ENCODE data around the gene ARFRP1. TPM values are rescaled to one million over a fixed set of nuclear protein-coding genes. Genes with fewer than 3 reads are reported as not detected.
"Not testable (repeated sequence)": the region's sequence is repeated elsewhere in the genome, so short reads cannot be mapped to it uniquely, and the experiment has no call there.

ARFRP1 gene
- total and polyA plus RNA-seq, 2 of the 13 experiments (the other 11 are each of a cell fraction or from before 2014, with no cell fraction given) = 32.0 to 51.1 TPM

DNA sequence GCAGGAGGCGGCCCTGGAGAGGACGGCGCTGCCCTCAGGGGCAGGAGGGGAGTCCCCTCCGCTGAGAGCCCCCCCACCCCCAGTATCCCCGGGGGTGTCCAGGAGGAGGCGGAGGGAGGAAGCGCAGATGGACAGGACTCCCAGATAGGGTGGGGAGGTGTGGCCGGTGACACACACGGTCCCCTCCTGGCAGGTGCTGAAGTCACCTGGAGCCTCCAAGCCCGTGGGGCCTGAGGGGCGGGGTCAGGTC, 55.9 kb downstream of the ARFRP1 start (continued):
- TF ChIP-seq, protein P1, sequence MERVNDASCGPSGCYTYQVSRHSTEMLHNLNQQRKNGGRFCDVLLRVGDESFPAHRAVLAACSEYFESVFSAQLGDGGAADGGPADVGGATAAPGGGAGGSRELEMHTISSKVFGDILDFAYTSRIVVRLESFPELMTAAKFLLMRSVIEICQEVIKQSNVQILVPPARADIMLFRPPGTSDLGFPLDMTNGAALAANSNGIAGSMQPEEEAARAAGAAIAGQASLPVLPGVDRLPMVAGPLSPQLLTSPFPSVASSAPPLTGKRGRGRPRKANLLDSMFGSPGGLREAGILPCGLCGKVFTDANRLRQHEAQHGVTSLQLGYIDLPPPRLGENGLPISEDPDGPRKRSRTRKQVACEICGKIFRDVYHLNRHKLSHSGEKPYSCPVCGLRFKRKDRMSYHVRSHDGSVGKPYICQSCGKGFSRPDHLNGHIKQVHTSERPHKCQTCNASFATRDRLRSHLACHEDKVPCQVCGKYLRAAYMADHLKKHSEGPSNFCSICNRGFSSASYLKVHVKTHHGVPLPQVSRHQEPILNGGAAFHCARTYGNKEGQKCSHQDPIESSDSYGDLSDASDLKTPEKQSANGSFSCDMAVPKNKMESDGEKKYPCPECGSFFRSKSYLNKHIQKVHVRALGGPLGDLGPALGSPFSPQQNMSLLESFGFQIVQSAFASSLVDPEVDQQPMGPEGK (CRISPR knock-in tag; IDR thresholded peaks at IDR 0.05) = peak; percentile 81
- TF ChIP-seq NR2F1 (CRISPR knock-in tag; IDR thresholded peaks at IDR 0.05) (no peak), ZNF792 (CRISPR knock-in tag; IDR thresholded peaks at IDR 0.05) (0 out of 2 replicates have a peak, but pooled peaks have one; percentile 21), ZNF572 (CRISPR knock-in tag; IDR thresholded peaks at IDR 0.05) (peak; percentile 95), ZNF614 (CRISPR knock-in tag; IDR thresholded peaks at IDR 0.05; ENCODE audit: borderline replicate concordance) (0 out of 2 replicates have a peak, but pooled peaks have one; percentile 5), ZNF569 (CRISPR knock-in tag; IDR thresholded peaks at IDR 0.05; ENCODE audit: borderline replicate concordance) (0 out of 2 replicates have a peak, but pooled peaks have one; percentile 48), GTF3A (CRISPR knock-in tag; conservative IDR thresholded peaks at IDR 0.05) (0 out of 2 replicates have a peak, but pooled peaks have one; percentile 59), TAF15 (IDR thresholded peaks at IDR 0.05; ENCODE audit: low read depth, low read length, poor library complexity, severe bottlenecking) (peak; percentile 22), ZNF672 (CRISPR knock-in tag; IDR thresholded peaks at IDR 0.05) (peak; percentile 7; the same call in 1 of the 2 replicates), SIN3A (IDR thresholded peaks at IDR 0.05; ENCODE audit: borderline replicate concordance, low read depth, low read length) (no peak), ZNF720 (CRISPR knock-in tag; IDR thresholded peaks at IDR 0.05) (no peak), MAFG (CRISPR knock-in tag; IDR thresholded peaks at IDR 0.05) (peak; percentile 51; the same call in 1 of the 2 replicates)
- TF ChIP-seq, protein P2, sequence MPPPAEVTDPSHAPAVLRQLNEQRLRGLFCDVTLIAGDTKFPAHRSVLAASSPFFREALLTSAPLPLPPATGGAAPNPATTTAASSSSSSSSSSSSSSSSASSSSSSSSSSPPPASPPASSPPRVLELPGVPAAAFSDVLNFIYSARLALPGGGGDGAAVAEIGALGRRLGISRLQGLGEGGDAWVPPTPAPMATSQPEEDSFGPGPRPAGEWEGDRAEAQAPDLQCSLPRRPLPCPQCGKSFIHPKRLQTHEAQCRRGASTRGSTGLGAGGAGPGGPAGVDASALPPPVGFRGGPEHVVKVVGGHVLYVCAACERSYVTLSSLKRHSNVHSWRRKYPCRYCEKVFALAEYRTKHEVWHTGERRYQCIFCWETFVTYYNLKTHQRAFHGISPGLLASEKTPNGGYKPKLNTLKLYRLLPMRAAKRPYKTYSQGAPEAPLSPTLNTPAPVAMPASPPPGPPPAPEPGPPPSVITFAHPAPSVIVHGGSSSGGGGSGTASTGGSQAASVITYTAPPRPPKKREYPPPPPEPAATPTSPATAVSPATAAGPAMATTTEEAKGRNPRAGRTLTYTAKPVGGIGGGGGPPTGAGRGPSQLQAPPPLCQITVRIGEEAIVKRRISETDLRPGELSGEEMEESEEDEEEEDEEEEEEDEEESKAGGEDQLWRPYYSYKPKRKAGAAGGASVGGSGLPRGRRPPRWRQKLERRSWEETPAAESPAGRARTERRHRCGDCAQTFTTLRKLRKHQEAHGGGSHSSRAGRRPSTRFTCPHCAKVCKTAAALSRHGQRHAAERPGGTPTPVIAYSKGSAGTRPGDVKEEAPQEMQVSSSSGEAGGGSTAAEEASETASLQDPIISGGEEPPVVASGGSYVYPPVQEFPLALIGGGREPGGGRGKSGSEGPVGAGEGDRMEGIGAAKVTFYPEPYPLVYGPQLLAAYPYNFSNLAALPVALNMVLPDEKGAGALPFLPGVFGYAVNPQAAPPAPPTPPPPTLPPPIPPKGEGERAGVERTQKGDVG (CRISPR knock-in tag; IDR thresholded peaks at IDR 0.05; ENCODE audit: borderline replicate concordance) = peak; percentile 52; the same call in 1 of the 2 replicates
- TF ChIP-seq, protein P3, sequence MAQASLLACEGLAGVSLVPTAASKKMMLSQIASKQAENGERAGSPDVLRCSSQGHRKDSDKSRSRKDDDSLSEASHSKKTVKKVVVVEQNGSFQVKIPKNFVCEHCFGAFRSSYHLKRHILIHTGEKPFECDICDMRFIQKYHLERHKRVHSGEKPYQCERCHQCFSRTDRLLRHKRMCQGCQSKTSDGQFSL (CRISPR knock-in tag; IDR thresholded peaks at IDR 0.05) = 0 out of 2 replicates have a peak, but pooled peaks have one; percentile 28
- TF ChIP-seq, protein P4, sequence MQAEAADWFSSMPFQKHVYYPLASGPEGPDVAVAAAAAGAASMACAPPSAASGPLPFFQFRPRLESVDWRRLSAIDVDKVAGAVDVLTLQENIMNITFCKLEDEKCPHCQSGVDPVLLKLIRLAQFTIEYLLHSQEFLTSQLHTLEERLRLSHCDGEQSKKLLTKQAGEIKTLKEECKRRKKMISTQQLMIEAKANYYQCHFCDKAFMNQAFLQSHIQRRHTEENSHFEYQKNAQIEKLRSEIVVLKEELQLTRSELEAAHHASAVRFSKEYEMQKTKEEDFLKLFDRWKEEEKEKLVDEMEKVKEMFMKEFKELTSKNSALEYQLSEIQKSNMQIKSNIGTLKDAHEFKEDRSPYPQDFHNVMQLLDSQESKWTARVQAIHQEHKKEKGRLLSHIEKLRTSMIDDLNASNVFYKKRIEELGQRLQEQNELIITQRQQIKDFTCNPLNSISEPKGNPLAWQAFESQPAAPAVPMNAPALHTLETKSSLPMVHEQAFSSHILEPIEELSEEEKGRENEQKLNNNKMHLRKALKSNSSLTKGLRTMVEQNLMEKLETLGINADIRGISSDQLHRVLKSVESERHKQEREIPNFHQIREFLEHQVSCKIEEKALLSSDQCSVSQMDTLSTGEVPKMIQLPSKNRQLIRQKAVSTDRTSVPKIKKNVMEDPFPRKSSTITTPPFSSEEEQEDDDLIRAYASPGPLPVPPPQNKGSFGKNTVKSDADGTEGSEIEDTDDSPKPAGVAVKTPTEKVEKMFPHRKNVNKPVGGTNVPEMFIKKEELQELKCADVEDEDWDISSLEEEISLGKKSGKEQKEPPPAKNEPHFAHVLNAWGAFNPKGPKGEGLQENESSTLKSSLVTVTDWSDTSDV (CRISPR knock-in tag; IDR thresholded peaks at IDR 0.05) = no peak

DNA sequence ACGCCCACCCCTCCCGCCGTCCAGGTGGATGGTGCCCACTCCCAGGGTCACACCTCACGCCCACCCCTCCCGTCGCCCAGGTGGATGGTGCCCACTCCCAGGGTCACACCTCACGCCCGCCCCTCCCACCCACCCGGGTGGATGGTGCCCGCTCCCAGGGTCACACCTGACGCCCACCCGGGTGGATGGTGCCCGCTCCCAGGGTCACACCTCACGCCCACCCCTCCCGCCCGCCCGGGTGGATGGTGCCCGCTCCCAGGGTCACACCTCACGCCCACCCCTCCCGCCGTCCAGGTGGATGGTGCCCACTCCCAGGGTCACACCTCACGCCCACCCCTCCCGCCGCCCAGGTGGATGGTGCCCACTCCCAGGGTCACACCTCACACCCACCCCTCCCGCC, 57.3 kb downstream of the ARFRP1 start:
- H3K27me3 ChIP-seq (ENCODE audit: control insufficient read depth in 1 of 2, insufficient read depth in 2 of 2, low read length in 2 of 2); H3K4me3 ChIP-seq (replicated peaks in 1 of 3; ENCODE audit: insufficient read depth in 1 of 3, low read depth in 2 of 3, low read length in 3 of 3); in situ Hi-C loops (cut with HindIII; ENCODE audit: extremely low pct_ligation_motif_present, low pct_unique_long_range_greater_than_20kb); FAIRE-seq; BruUV-seq (replicated peaks); CTCF ChIA-PET (ENCODE audit: low intra/inter-chr PET ratio, low total read pairs); H3K36me3 ChIP-seq (replicated peaks in 1 of 2; ENCODE audit: control insufficient read depth in 1 of 2, insufficient read depth in 2 of 2, low read length in 2 of 2); DNase-seq (ENCODE audit: low spot score); H3K9me3 ChIP-seq (ENCODE audit: low read length); H3K9ac ChIP-seq (ENCODE audit: insufficient read depth, low read depth, low read length); ATAC-seq; H3K4me2 ChIP-seq (ENCODE audit: low read depth, low read length); H3K27ac ChIP-seq (ENCODE audit: extremely low read length, insufficient read depth, low read length); H4K20me1 ChIP-seq (ENCODE audit: insufficient read depth, low read length); H3K79me2 ChIP-seq (ENCODE audit: insufficient read depth, low read length); H2AFZ ChIP-seq (ENCODE audit: low read length): not testable (repeated sequence)
- WGBS (ENCODE audit: low lambda C conversion rate) = 98% methylated on average over 25 of the region's 25 CpGs
- H3K4me1 ChIP-seq (ENCODE audit: insufficient read depth, low read length) = peaks cover 23% of the 10 kb centered on the region
- POLR2A ChIA-PET = interaction anchor here (1.3 to 4.3 kb wide), 2 partner anchors 8 to 32 kb away, joined by 4 to 58 read pairs; no protein-coding TSS in a partner anchor
- intact Hi-C loops (cut with micrococcal nuclease; ENCODE audit: unreplicated experiment) = loop anchor here (10.0 kb wide), 1 partner anchor 116 kb away; the partner anchor contains the start of gene PTK6
